Osteocyte (in vitro differentiated cells): ENCODE results near the gene TRIM38. TPM values are rescaled to one million over a fixed set of nuclear protein-coding genes. Genes with fewer than 3 reads are reported as not detected.
A peak's percentile ranks its signal among the peaks of the same experiment; 100 is the strongest.

Experiments used
- DNase-seq: peaks from one replicate; pipeline ENCODE4 v3.0.0; 2021; ENCODE audit warnings: mixed read lengths; ENCODE audit not compliant: unreplicated experiment; ENCODE audit errors: extremely low spot score
- H3K27ac Mint-ChIP-seq: one replicate; pipeline ENCODE4 v1.8.0; 2021; ENCODE audit warnings: mild to moderate bottlenecking, mixed read lengths; ENCODE audit not compliant: unreplicated experiment
- H3K27me3 Mint-ChIP-seq: one replicate; pipeline ENCODE4 v1.8.0; 2021; ENCODE audit warnings: mixed read lengths; ENCODE audit not compliant: unreplicated experiment
- H3K36me3 Mint-ChIP-seq: one replicate; pipeline ENCODE4 v1.8.0; 2021; ENCODE audit warnings: mixed read lengths; ENCODE audit not compliant: unreplicated experiment
- H3K4me1 Mint-ChIP-seq: one replicate; pipeline ENCODE4 v1.8.0; 2021; ENCODE audit warnings: mixed read lengths; ENCODE audit not compliant: unreplicated experiment
- H3K4me3 Mint-ChIP-seq: one replicate; pipeline ENCODE4 v1.8.0; 2021; ENCODE audit warnings: mild to moderate bottlenecking, moderate library complexity, mixed read lengths; ENCODE audit not compliant: unreplicated experiment
- H3K9me3 Mint-ChIP-seq: one replicate; pipeline ENCODE4 v1.8.0; 2021; ENCODE audit warnings: mixed read lengths; ENCODE audit not compliant: unreplicated experiment
- CTCF ChIP-seq: fragments of 200-600 bp; sonication (generic); IDR thresholded peaks from 2 replicates; pipeline ENCODE4 v1.5.0; 2021; ENCODE audit warnings: antibody characterized with exemption, mild to moderate bottlenecking, moderate library complexity
- total RNA-seq: library from RNA; stranded (reverse); gene quantifications from 2 replicates; pipeline ENCODE4 v1.2.1, GENCODE V29; 2021

Gene TRIM38
- total RNA-seq, 1 donor from 2014 or later: 8.4 TPM

DNA sequence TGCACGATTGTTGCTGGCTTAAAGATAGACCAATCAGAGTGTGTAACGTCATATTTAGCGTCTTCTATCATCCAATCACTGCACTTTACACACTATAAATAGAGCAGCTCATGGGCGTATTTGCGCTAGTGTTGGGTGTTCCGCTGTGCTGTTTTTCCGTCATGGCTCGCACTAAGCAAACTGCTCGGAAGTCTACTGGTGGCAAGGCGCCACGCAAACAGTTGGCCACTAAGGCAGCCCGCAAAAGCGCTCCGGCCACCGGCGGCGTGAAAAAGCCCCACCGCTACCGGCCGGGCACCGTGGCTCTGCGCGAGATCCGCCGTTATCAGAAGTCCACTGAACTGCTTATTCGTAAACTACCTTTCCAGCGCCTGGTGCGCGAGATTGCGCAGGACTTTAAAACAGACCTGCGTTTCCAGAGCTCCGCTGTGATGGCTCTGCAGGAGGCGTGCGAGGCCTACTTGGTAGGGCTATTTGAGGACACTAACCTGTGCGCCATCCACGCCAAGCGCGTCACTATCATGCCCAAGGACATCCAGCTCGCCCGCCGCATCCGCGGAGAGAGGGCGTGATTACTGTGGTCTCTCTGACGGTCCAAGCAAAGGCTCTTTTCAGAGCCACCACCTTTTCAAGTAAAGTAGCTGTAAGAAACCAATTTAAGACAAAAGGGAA is 57.9 kb downstream of the TRIM38 start:
- peak overlapping the region; percentile 97 for H3K4me3 Mint-ChIP-seq
- peaks cover 21% of the 10 kb centered on the region for H3K4me1 Mint-ChIP-seq
- H3K27ac Mint-ChIP-seq: peak overlapping the region; percentile 100
- H3K27me3 Mint-ChIP-seq: no peaks in the 10 kb centered on the region
- no peaks in the 10 kb centered on the region for H3K9me3 Mint-ChIP-seq
- TF ChIP-seq CTCF: no peak
- H3K36me3 Mint-ChIP-seq: no peaks in the 10 kb centered on the region
- DNase-seq: peak; percentile 87

- DNase-seq: peak; percentile 88
- peak overlapping the region; percentile 97 for H3K4me3 Mint-ChIP-seq
These were observed 58.4 kb downstream of the TRIM38 start for GRCh38 chr6:26021001-26021349.

GRCh38 chr6:26021350-26022131 is 58.9 kb downstream of the TRIM38 start:
- peak overlapping the region; percentile 100 for H3K27ac Mint-ChIP-seq
- H3K36me3 Mint-ChIP-seq: no peaks in the 10 kb centered on the region
- H3K9me3 Mint-ChIP-seq: no peaks in the 10 kb centered on the region
- no peaks in the 10 kb centered on the region for H3K27me3 Mint-ChIP-seq
- no peak for TF ChIP-seq CTCF
- H3K4me1 Mint-ChIP-seq: peaks cover 29% of the 10 kb centered on the region
- peak; percentile 95 for DNase-seq
- H3K4me3 Mint-ChIP-seq: peak overlapping the region; percentile 97

More at GRCh38 chr6:26021001-26021349, 58.4 kb downstream of the TRIM38 start:
- peaks cover 26% of the 10 kb centered on the region for H3K4me1 Mint-ChIP-seq
- H3K36me3 Mint-ChIP-seq: no peaks in the 10 kb centered on the region
- peak overlapping the region; percentile 100 for H3K27ac Mint-ChIP-seq
- no peaks in the 10 kb centered on the region for H3K27me3 Mint-ChIP-seq
- no peak for TF ChIP-seq CTCF
- H3K9me3 Mint-ChIP-seq: no peaks in the 10 kb centered on the region

DNA sequence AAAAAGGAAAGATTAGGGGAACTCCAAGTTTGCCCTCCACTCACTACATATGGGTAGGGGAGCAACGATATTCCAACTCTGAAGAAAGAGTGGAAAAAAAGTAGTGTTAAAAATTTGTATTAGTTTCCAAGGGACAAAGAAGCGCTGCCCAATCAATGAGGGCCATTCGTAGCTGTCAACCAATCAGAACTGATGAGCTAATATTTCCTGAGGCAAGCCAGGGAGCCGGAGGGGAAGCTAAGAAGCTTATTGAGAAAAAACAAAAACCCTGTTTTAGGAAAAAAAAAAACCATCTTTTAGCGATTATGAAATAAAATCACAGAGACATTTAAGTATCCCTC is 59.5 kb downstream of the TRIM38 start:
- Mint-ChIP-seq H3K27ac (peak overlapping the region; percentile 100), H3K4me1 (peaks cover 29% of the 10 kb centered on the region), H3K27me3 (no peaks in the 10 kb centered on the region), H3K36me3 (no peaks in the 10 kb centered on the region), H3K4me3 (peak overlapping the region; percentile 97), H3K9me3 (no peaks in the 10 kb centered on the region)
- no peak for DNase-seq
- no peak for TF ChIP-seq CTCF

DNA sequence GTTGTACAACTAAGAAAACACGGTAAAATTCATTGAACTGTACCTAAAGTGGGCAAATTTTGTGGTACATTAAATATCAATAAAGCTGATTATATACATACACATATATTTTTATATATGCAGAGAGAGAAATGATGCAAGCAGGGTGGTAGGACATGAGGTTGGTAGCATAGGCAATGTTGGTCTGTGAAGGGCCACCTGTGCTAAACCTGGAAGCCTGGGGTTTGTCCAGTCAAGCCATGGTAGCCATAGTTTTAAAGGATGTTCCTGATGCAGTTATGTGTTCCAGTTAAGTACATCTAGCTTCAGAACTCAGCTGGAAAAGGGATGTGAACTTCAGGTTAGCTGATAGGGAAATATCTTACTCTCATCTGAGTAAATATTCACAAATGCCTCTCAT is 60.1 kb downstream of the TRIM38 start:
- no peak for TF ChIP-seq CTCF
- DNase-seq: no peak
- H3K36me3 Mint-ChIP-seq: no peaks in the 10 kb centered on the region
- H3K27ac Mint-ChIP-seq: peak overlapping the region; percentile 100
- no peaks in the 10 kb centered on the region for H3K9me3 Mint-ChIP-seq
- H3K4me1 Mint-ChIP-seq: peaks cover 29% of the 10 kb centered on the region
- H3K4me3 Mint-ChIP-seq: peak overlapping the region; percentile 97
- H3K27me3 Mint-ChIP-seq: no peaks in the 10 kb centered on the region
